ENCODE results near the gene CLEC18A.
"Not testable (repeated sequence)": the region's sequence is repeated elsewhere in the genome, so short reads cannot be mapped to it uniquely, and the experiment has no call there.

CLEC18A gene

DNA sequence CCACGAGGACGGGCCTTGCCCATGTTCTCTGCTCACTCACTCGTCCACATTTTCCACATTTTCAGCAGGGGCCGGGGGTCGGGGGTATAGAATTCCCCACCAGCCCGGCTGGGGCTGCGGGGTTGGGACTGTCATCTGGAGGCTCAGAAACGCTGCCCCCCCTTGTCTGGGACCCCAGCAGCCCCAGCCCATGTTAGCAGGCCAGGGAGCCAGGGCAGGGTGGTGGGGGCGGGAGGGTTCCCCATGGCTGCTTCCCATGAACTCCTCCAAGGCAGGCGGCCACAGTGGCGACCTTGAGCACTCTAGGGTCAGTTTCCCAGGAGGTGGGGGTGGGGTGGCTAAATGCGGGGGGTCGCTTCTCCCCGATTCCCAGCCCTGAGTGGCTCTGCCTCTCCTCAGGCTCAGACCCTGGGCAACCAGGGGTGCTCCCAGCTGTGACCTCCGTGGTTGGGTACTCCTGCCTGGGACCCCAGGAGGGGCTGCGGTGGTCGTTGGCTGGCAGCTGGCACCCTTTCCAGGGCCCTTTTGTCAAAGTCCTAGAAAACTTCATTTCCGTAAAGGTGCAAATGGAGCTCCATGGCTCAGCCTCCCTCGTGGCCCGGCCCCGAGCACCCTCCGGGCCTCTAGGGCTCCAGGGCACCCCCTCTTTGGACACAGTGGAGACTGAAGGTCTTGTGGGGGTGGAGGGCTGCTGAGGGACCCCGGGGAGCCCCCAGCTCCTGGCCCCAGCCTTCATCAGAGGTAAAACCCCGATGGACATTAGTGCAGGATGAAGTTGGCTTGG lies 1.6 kb downstream of the CLEC18A start:
- not testable (repeated sequence) for DNase-seq

- DNase-seq: not testable (repeated sequence)
Observed at GRCh38 chr16:69954241-69954640, 3.1 kb downstream of the CLEC18A start.

DNA sequence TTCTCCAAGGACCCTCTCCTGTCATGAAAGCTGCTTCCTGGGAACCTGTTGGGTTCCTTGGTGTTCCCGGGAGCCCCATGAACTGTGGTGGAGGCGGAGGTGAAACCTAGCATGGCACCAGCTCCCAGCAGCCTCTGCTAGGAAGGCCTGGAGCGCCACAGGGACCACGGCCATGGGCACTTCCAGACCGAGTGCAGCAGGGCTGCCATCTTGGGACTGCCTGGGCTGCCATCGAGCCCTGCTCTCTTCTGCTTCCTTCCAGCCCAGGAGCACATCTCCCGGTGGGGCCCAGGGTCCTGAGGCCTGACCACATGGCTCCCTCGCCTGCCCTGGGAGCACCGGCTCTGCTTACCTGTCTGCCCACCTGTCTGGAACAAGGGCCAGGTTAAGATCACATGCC lies 12.2 kb downstream of the CLEC18A start:
- DNase-seq: not testable (repeated sequence)

GRCh38 chr16:69964960-69965660 lies 14.0 kb downstream of the CLEC18A start:
- DNase-seq: not testable (repeated sequence)

- not testable (repeated sequence) for DNase-seq
Observed at GRCh38 chr16:69965661-69966054, 14.5 kb downstream of the CLEC18A start.

GRCh38 chr16:69967688-69968087 lies 16.6 kb downstream of the CLEC18A start:
- DNase-seq: not testable (repeated sequence)

GRCh38 chr16:69968125-69968524 lies 17.0 kb downstream of the CLEC18A start:
- not testable (repeated sequence) for DNase-seq

- not testable (repeated sequence) for DNase-seq
Observed at GRCh38 chr16:69969657-69970056, 18.5 kb downstream of the CLEC18A start.

DNA sequence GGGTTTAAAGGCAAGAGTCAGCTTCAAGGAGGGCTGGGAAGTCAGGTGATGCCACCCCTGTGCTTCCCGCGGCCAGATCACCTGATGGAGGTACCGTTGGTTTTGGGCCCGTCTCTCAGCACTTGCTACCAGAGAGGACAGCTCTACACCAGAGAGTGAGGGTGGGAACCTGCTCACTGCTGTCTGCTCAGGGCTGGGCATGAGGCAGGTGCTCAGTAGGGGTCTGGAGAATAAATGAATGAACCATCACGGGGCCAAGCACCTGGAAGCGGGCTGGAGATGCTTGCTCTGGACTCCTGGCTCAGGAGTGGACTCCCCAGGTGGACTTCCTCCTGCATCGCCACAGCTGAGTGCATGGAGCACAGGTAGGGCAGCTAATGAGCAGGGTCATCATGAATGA lies 21.0 kb downstream of the CLEC18A start:
- DNase-seq: not testable (repeated sequence)

DNA sequence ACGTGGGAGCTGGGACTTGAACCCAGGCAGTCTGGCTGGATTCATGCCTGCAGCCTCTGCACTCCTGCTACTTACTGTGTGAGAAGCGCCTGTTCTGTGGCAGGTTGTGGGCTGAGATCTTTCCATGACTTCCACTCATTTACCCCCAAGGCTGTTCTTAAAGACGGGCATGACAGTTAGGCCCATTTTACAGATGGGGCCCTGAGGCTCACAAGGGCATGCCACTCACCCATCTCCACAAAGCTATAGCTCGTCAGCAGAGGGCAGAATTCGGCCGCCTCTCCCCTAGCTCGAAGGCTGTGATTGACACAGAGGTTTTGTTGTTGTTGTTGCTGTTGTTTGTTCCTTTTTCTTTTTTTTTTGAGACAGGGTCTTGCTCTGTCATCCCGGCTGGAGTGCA lies 21.8 kb downstream of the CLEC18A start:
- DNase-seq: not testable (repeated sequence)

DNA sequence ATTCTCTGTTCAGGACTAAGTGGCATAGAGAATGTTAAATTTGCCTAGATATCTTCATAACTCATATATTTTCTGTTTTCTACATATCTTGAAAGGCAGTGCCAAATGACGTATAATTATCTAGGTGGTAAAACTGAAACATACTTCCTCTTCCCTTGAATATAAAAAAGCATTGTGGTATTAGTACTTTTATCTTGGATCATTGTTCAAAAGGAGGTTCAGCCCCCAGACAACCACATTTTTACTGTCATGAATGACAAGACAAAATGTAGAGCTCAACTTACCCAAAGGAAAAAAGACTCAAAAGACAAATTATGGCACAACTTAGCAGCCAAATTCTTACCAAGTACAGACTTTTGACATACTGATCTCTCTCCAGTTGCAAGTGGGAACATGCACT lies 34.1 kb downstream of the CLEC18A start:
- not testable (repeated sequence) for DNase-seq

GRCh38 chr16:69997956-69998355 lies 46.8 kb downstream of the CLEC18A start:
- not testable (repeated sequence) for DNase-seq

- not testable (repeated sequence) for DNase-seq
Observed at GRCh38 chr16:69999801-70000200, 48.7 kb downstream of the CLEC18A start.

DNA sequence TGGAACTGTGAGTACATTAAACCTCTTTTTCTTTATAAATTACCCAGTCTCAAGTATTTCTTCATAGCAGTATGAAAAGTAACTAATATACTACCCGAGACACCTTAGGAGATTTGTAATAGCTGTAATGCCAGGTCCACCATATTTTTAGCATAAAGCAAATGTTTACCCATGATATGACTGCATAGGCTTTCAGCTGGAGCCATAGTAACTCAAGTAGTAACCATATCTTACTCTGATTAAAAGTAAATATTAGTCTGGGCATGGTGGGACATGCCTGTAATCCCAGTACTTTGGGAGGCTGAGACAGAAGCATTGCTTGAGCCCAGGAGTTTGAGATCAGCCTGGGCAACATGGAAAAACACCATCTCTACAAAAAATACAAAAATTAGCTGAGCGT lies 52.4 kb downstream of the CLEC18A start:
- not testable (repeated sequence) for DNase-seq

DNA sequence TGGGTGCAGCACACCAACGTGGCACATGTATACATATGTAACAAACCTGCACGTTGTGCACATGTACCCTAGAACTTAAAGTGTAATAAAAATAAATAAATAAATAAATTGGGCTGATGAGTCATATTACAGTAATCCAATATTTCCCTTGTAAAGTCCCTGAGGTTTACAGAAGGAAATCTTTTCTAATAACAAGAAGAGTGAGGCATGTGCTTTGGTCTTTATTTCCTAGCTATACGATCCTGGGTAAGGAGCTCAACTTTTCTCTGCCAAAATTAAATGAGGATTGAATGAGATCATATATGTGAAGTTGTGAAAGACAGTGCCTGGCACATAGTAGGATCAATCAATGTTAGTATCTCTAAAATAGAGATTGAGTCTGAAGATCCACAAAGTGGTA lies 57.5 kb downstream of the CLEC18A start:
- not testable (repeated sequence) for DNase-seq

DNA sequence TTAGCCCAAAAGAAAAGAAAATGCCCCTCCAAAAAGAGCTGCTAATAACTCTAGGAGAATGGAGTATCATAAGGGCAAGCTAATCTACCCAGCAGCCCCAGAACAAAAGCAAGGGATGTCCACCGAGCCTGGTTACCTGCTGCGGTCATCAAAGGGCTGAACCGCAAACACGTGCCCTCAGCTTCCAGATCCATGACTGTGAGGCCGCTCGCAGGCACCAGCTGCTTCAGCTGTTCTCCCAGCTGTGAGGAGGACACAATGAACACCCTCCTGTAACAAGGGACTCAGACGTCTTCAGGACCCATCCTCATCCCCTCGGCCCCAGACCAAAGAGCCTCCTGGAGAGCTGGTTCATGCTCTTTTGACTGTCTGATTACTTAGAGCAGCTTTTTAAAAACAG lies 59.5 kb downstream of the CLEC18A start:
- not testable (repeated sequence) for DNase-seq

- DNase-seq: not testable (repeated sequence)
Observed at GRCh38 chr16:70011120-70011519, 60.0 kb downstream of the CLEC18A start.

- not testable (repeated sequence) for DNase-seq
Observed at GRCh38 chr16:70012354-70012753, 61.2 kb downstream of the CLEC18A start.

DNA sequence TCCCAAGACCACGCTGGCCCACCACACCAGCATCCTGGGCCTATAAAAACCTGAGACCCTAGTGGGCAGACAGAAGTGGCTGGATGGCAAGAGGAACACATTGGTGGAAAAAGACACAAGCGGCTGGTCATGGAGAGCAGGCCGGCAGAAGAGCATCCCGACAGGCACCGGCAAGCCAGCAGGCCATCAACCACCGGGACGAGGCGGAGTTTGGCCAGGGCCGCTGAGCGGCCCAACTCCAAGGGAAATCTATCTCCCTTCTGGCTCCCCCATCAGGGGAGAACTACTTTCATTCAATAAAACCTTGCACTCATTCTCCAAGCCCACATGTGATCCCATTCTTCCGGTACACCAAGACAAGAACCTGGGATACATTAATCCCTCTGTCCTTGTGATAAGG lies 61.8 kb downstream of the CLEC18A start:
- not testable (repeated sequence) for DNase-seq
